Upper lobe of left lung (tissue), 6 donors: ENCODE measurements around the gene PDS5A. TPM values are rescaled to one million over a fixed set of nuclear protein-coding genes. Genes with fewer than 3 reads are reported as not detected.
"Not testable (repeated sequence)": the region's sequence is repeated elsewhere in the genome, so short reads cannot be mapped to it uniquely, and the experiment has no call there.

Experiments
- ATAC-seq, 2 donors: fragments of 200-7000 bp; cut with Tn5 transposase; one replicate each; pipeline ENCODE4 v1.9.1; 2022; ENCODE audit warnings: mild to moderate bottlenecking in 2 of 2, moderate library complexity in 2 of 2; ENCODE audit not compliant: low FRiP score in 2 of 2
- DNase-seq, 2 donors: peaks; one replicate each; pipeline ENCODE4 v3.0.0-alpha.2; 2019 to 2020
- H3K27ac ChIP-seq, 4 donors: fragments of 200-600 bp; sonication (generic); one replicate each; pipeline ENCODE4 v1.5.1; 2016 to 2019
- H3K27me3 ChIP-seq, 4 donors: fragments of 200-600 bp; sonication (generic); one replicate each; pipeline ENCODE4 v1.5.1; 2017 to 2019
- H3K36me3 ChIP-seq, 4 donors: fragments of 200-600 bp; sonication (generic); one replicate each; pipeline ENCODE4 v1.5.1; 2016 to 2019
- H3K4me1 ChIP-seq, 4 donors: fragments of 200-600 bp; sonication (generic); one replicate each; pipeline ENCODE4 v1.5.1; 2018 to 2019
- H3K4me3 ChIP-seq, 4 donors: fragments of 200-600 bp; sonication (generic); one replicate each; pipeline ENCODE4 v1.5.1; 2017 to 2019; ENCODE audit warnings: mild to moderate bottlenecking in 2 of 4, moderate library complexity in 1 of 4
- H3K9me3 ChIP-seq, 4 donors: fragments of 200-600 bp; sonication (generic); one replicate each; pipeline ENCODE4 v1.5.1; 2018 to 2019
- CTCF ChIP-seq, 6 experiments: fragments of 450-650 bp in 4 of 6; fragments of 200-600 bp in 2 of 6; sonication (generic) in 2 of 6; IDR thresholded peaks; one replicate each; pipeline ENCODE4 v1.5.1; 2016 to 2019; ENCODE audit warnings: antibody characterized with exemption in 6 of 6
- EP300 ChIP-seq, 4 donors: sonication (generic); formaldehyde crosslinking; IDR thresholded peaks; one replicate each; pipeline ENCODE4 v1.5.1; 2017; ENCODE audit warnings: antibody characterized with exemption in 4 of 4, control low read depth in 2 of 4
- POLR2A ChIP-seq, 4 donors: fragments of 450-650 bp; IDR thresholded peaks; one replicate each; pipeline ENCODE4 v1.5.1; 2016 to 2017; ENCODE audit warnings: antibody characterized with exemption in 4 of 4, mild to moderate bottlenecking in 2 of 4
- POLR2AphosphoS5 ChIP-seq, 2 donors: sonication (generic); formaldehyde crosslinking; IDR thresholded peaks; one replicate each; pipeline ENCODE4 v1.5.1; 2017; ENCODE audit warnings: antibody characterized with exemption in 2 of 2
- WGBS, 2 donors: methylation state at CpG; one replicate each; pipeline ENCODE4 v1.1.5; 2017 to 2018; 5-methylcytosine and 5-hydroxymethylcytosine counted together
- total RNA-seq, 6 donors: library from RNA; depleted of rRNA in 4 of 6; stranded (reverse); fragments of >200 nt in 4 of 6; gene quantifications; one replicate each; pipeline versions ENCODE4 v1.1.0 to v1.2.1, GENCODE V29; 2016 to 2021
- donor health status: DM: no; HTN: no; CAD: no; lungs with moderate emphysema.
- donor health status: DM: no; HTN: yes; CAD: no; lungs with severe emphysema.

The PDS5A gene
- total RNA-seq, 6 donors from 2014 or later = 40.3 to 112 (median 69.6) TPM

- H3K4me1 ChIP-seq = no peaks in the 10 kb centered on the region
- TF ChIP-seq POLR2AphosphoS5 (IDR thresholded peaks at IDR 0.05) (no peak), EP300 (IDR thresholded peaks at IDR 0.05) (no peak), CTCF (IDR thresholded peaks at IDR 0.05) (no peak), POLR2A (IDR thresholded peaks at IDR 0.05) (no peak)
- no peak for ATAC-seq
- no peaks in the 10 kb centered on the region for H3K9me3 ChIP-seq
- no peak overlapping the region for H3K27ac ChIP-seq
- WGBS, 2 donors = 89 to 97% methylated on average over 3 of the region's 3 CpGs
- H3K36me3 ChIP-seq = peaks cover 17 to 93% (median 73%) of the 10 kb centered on the region in 4 donors
- H3K4me3 ChIP-seq = no peak overlapping the region
- H3K27me3 ChIP-seq = no peaks in the 10 kb centered on the region
- DNase-seq = no peak
Measured at GRCh38 chr4:39841894-39842293, 135.8 kb downstream of the PDS5A start.

GRCh38 chr4:39840516-39840915 is 137.2 kb downstream of the PDS5A start:
- WGBS, 2 donors = 91 to 94% methylated on average over 9 to 13 of the region's 14 CpGs
- H3K9me3 ChIP-seq, H3K27ac ChIP-seq, H3K4me1 ChIP-seq, ATAC-seq, H3K27me3 ChIP-seq, H3K4me3 ChIP-seq: not testable (repeated sequence)
- DNase-seq = peak in 1 of 2 donors; percentile 40
- peaks cover 17 to 93% (median 77%) of the 10 kb centered on the region in 4 donors for H3K36me3 ChIP-seq

GRCh38 chr4:39840027-39840426 is 137.7 kb downstream of the PDS5A start:
- Histone ChIP-seq H3K36me3 (peaks cover 21 to 95% (median 80%) of the 10 kb centered on the region in 4 donors), H3K9me3 (no peaks in the 10 kb centered on the region), H3K27ac (no peak overlapping the region), H3K4me3 (no peak overlapping the region), H3K4me1 (no peaks in the 10 kb centered on the region), H3K27me3 (no peaks in the 10 kb centered on the region)
- WGBS, 2 donors = 93 to 96% methylated on average over 9 of the region's 9 CpGs
- DNase-seq (no peak), ATAC-seq (no peak)
- TF ChIP-seq POLR2A (IDR thresholded peaks at IDR 0.05) (no peak), POLR2AphosphoS5 (IDR thresholded peaks at IDR 0.05) (no peak), EP300 (IDR thresholded peaks at IDR 0.05) (no peak), CTCF (IDR thresholded peaks at IDR 0.05) (no peak)

GRCh38 chr4:39838431-39838830 is 139.3 kb downstream of the PDS5A start:
- WGBS, 2 donors = 96 to 98% methylated on average over 11 of the region's 11 CpGs
- peaks cover 21 to 94% (median 79%) of the 10 kb centered on the region in 4 donors for H3K36me3 ChIP-seq
- H3K9me3 ChIP-seq, ATAC-seq, H3K27me3 ChIP-seq, H3K4me3 ChIP-seq, DNase-seq, H3K27ac ChIP-seq, H3K4me1 ChIP-seq: not testable (repeated sequence)

GRCh38 chr4:39834269-39834668 is 143.4 kb downstream of the PDS5A start:
- H3K36me3 ChIP-seq = peaks cover 18 to 93% (median 64%) of the 10 kb centered on the region in 4 donors
- WGBS, 2 donors = 100% methylated on average over 1 of the region's 1 CpG

More at GRCh38 chr4:39834269-39834668, 143.4 kb downstream of the PDS5A start:
- TF ChIP-seq POLR2A (IDR thresholded peaks at IDR 0.05) (no peak), EP300 (IDR thresholded peaks at IDR 0.05) (no peak), CTCF (IDR thresholded peaks at IDR 0.05) (no peak), POLR2AphosphoS5 (IDR thresholded peaks at IDR 0.05) (no peak)
- H3K27ac ChIP-seq = no peak overlapping the region
- ATAC-seq = no peak
- H3K27me3 ChIP-seq = no peaks in the 10 kb centered on the region
- DNase-seq = no peak
- H3K4me1 ChIP-seq = no peaks in the 10 kb centered on the region
- no peaks in the 10 kb centered on the region for H3K9me3 ChIP-seq
- no peak overlapping the region for H3K4me3 ChIP-seq
